Loucy (cell line): ENCODE data around the gene NTN5.

Experiments used
- H2AFZ ChIP-seq: fragments of 200-600 bp; sonication (generic); 2 replicates; pipeline ENCODE4 v1.6.0; 2016; ENCODE audit warnings: antibody characterized with exemption, mild to moderate bottlenecking, low read length, moderate library complexity
- H3F3A ChIP-seq: fragments of 200-600 bp; 2 replicates; pipeline ENCODE4 v1.6.0; 2016; ENCODE audit warnings: antibody characterized with exemption, low read depth, mild to moderate bottlenecking
- H3K27me3 ChIP-seq: fragments of 200-600 bp; sonication (generic); 2 replicates; pipeline ENCODE4 v1.6.1; 2014; ENCODE audit warnings: low read length, mild to moderate bottlenecking; ENCODE audit not compliant: insufficient read depth, poor library complexity, severe bottlenecking
- H3K36me3 ChIP-seq: fragments of 200-600 bp; sonication (generic); 2 replicates; pipeline ENCODE4 v1.6.1; 2016; ENCODE audit warnings: low read length; ENCODE audit not compliant: insufficient read depth
- H3K4me1 ChIP-seq: fragments of 200-600 bp; sonication (generic); 2 replicates; pipeline ENCODE4 v1.5.1; 2014; ENCODE audit warnings: low read length, mild to moderate bottlenecking; ENCODE audit not compliant: insufficient read depth, poor library complexity, severe bottlenecking
- H3K4me2 ChIP-seq: fragments of 200-600 bp; sonication (generic); 2 replicates; pipeline ENCODE4 v1.6.0; 2014; ENCODE audit warnings: antibody characterized with exemption, low read length, low read depth, mild to moderate bottlenecking; ENCODE audit not compliant: poor library complexity, severe bottlenecking
- H3K4me3 ChIP-seq: fragments of 200-600 bp; sonication (generic); 2 replicates; pipeline ENCODE4 v1.5.1; 2014; ENCODE audit warnings: low read length, mild to moderate bottlenecking, mixed read lengths; ENCODE audit not compliant: poor library complexity, severe bottlenecking
- H3K79me2 ChIP-seq: fragments of 200-600 bp; sonication (generic); 2 replicates; pipeline ENCODE4 v1.6.1; 2014; ENCODE audit warnings: low read length; ENCODE audit not compliant: insufficient read depth
- H3K9ac ChIP-seq: fragments of 200-600 bp; sonication (generic); 2 replicates; pipeline ENCODE4 v1.6.0; 2014; ENCODE audit warnings: mild to moderate bottlenecking, low read depth, low read length, moderate library complexity; ENCODE audit not compliant: poor library complexity, severe bottlenecking
- H3K9me2 ChIP-seq: fragments of 200-600 bp; sonication (generic); replicated peaks from 2 replicates; pipeline ENCODE4 v1.6.1; 2016; ENCODE audit warnings: low read depth, low read length, mixed read lengths
- H3K9me3 ChIP-seq: fragments of 200-600 bp; sonication (generic); 2 replicates; pipeline ENCODE4 v1.6.1; 2014; ENCODE audit warnings: mild to moderate bottlenecking, antibody characterized with exemption, low read length, low read depth; ENCODE audit not compliant: insufficient read depth
- H4K20me1 ChIP-seq: fragments of 200-600 bp; sonication (generic); 2 replicates; pipeline ENCODE4 v1.6.0; 2014; ENCODE audit warnings: antibody characterized with exemption, low read length, mild to moderate bottlenecking; ENCODE audit not compliant: insufficient read depth, poor library complexity, severe bottlenecking
- CTCF ChIP-seq: fragments of 200-600 bp; sonication (generic); conservative IDR thresholded peaks from 2 replicates; pipeline ENCODE4 v1.5.1; 2014; ENCODE audit warnings: mild to moderate bottlenecking, antibody characterized with exemption, low read length
- EZH2phosphoT487 ChIP-seq: fragments of 200-600 bp; IDR thresholded peaks from 2 replicates; pipeline ENCODE4 v1.6.1; 2018; ENCODE audit warnings: antibody characterized with exemption, mild to moderate bottlenecking, moderate library complexity, borderline replicate concordance

Gene NTN5

GRCh38 chr19:48617146-48617937, 55.5 kb downstream of the NTN5 start:
- TF ChIP-seq CTCF (no peak), EZH2phosphoT487 (no peak)
- no peaks in the 10 kb centered on the region for H3K9me2 ChIP-seq
- H2AFZ ChIP-seq = no peak overlapping the region
- H3K9me3 ChIP-seq = no peaks in the 10 kb centered on the region
- peaks cover 62% of the 10 kb centered on the region for H3K79me2 ChIP-seq
- peak overlapping the region; percentile 98 for H3K4me2 ChIP-seq
- H3K4me1 ChIP-seq = peaks cover 27% of the 10 kb centered on the region
- H3K4me3 ChIP-seq = peak overlapping the region; percentile 100
- peaks cover 8% of the 10 kb centered on the region for H3K27me3 ChIP-seq
- H3K9ac ChIP-seq = peak overlapping the region; percentile 100
- peaks cover 36% of the 10 kb centered on the region; the same call in 1 of the 2 replicates for H3K36me3 ChIP-seq
- H4K20me1 ChIP-seq = peaks cover 44% of the 10 kb centered on the region
- no peaks in the 10 kb centered on the region for H3F3A ChIP-seq

- peaks cover 8% of the 10 kb centered on the region for H3K27me3 ChIP-seq
- peaks cover 27% of the 10 kb centered on the region for H3K4me1 ChIP-seq
- H3K79me2 ChIP-seq = peaks cover 59% of the 10 kb centered on the region
- H3K4me2 ChIP-seq = peak overlapping the region; percentile 98
- no peak for TF ChIP-seq EZH2phosphoT487
- no peak for TF ChIP-seq CTCF
- H3K9me2 ChIP-seq = no peaks in the 10 kb centered on the region
- H3K9ac ChIP-seq = peak overlapping the region; percentile 100
- peaks cover 44% of the 10 kb centered on the region for H4K20me1 ChIP-seq
- H2AFZ ChIP-seq = no peak overlapping the region
- H3F3A ChIP-seq = no peaks in the 10 kb centered on the region
- H3K9me3 ChIP-seq = no peaks in the 10 kb centered on the region
- peaks cover 36% of the 10 kb centered on the region; the same call in 1 of the 2 replicates for H3K36me3 ChIP-seq
- H3K4me3 ChIP-seq = peak overlapping the region; percentile 100
Observed at GRCh38 chr19:48616491-48617056, 56.2 kb downstream of the NTN5 start.

GRCh38 chr19:48616041-48616436, 56.8 kb downstream of the NTN5 start:
- no peak for TF ChIP-seq CTCF
- TF ChIP-seq EZH2phosphoT487 = no peak
- Histone ChIP-seq H3K4me2 (peak overlapping the region; percentile 98), H3K4me3 (peak overlapping the region; percentile 100), H3K4me1 (peaks cover 27% of the 10 kb centered on the region), H3K9me3 (no peaks in the 10 kb centered on the region), H3K27me3 (peaks cover 8% of the 10 kb centered on the region), H3F3A (no peaks in the 10 kb centered on the region), H4K20me1 (peaks cover 44% of the 10 kb centered on the region), H3K36me3 (peaks cover 36% of the 10 kb centered on the region; the same call in 1 of the 2 replicates), H3K9ac (peak overlapping the region; percentile 100), H2AFZ (no peak overlapping the region), H3K79me2 (peaks cover 54% of the 10 kb centered on the region), H3K9me2 (no peaks in the 10 kb centered on the region)
